Neural progenitor cell (in vitro differentiated cells): Measurements from ENCODE around the gene SRSF1. TPM values are rescaled to one million over a fixed set of nuclear protein-coding genes. Genes with fewer than 3 reads are reported as not detected.
A peak's percentile ranks its signal among the peaks of the same experiment; 100 is the strongest.

Source experiments
- DNase-seq: peaks from one replicate; pipeline ENCODE4 v3.0.0-alpha.2; 2016; ENCODE audit warnings: low spot score
- H2AFZ ChIP-seq: fragments of 200-600 bp; sonication (generic); replicated peaks from 2 replicates; pipeline ENCODE4 v1.6.1; 2016; ENCODE audit warnings: antibody characterized with exemption
- H3F3A ChIP-seq: fragments of 200-600 bp; sonication (generic); 2 replicates; pipeline ENCODE4 v1.6.1; 2016; ENCODE audit warnings: antibody characterized with exemption, low read depth
- H3K27ac ChIP-seq: fragments of 200-600 bp; sonication (generic); 2 replicates; pipeline ENCODE4 v1.5.1; 2016; ENCODE audit warnings: mild to moderate bottlenecking
- H3K27me3 ChIP-seq: fragments of 200-600 bp; sonication (generic); 2 replicates; pipeline ENCODE4 v1.6.1; 2016; ENCODE audit warnings: mild to moderate bottlenecking, moderate library complexity
- H3K36me3 ChIP-seq: fragments of 200-600 bp; sonication (generic); 2 replicates; pipeline ENCODE4 v1.5.1; 2016
- H3K4me1 ChIP-seq: fragments of 200-600 bp; sonication (generic); 2 replicates; pipeline ENCODE4 v1.6.1; 2016; ENCODE audit warnings: mixed run types
- H3K4me2 ChIP-seq: fragments of 200-600 bp; sonication (generic); 2 replicates; pipeline ENCODE4 v1.6.1; 2016
- H3K4me3 ChIP-seq: fragments of 200-600 bp; sonication (generic); 2 replicates; pipeline ENCODE4 v1.5.1; 2016
- H3K79me2 ChIP-seq: fragments of 200-600 bp; sonication (generic); 2 replicates; pipeline ENCODE4 v1.6.1; 2016; ENCODE audit warnings: low read depth
- H3K9ac ChIP-seq: fragments of 200-600 bp; sonication (generic); 2 replicates; pipeline ENCODE4 v1.6.1; 2016
- H3K9me3 ChIP-seq: fragments of 200-600 bp; sonication (generic); 2 replicates; pipeline ENCODE4 v1.5.1; 2016; ENCODE audit warnings: low read depth
- H4K20me1 ChIP-seq: fragments of 200-600 bp; sonication (generic); 2 replicates; pipeline ENCODE4 v1.6.1; 2016; ENCODE audit warnings: low read depth
- H3K27ac Mint-ChIP-seq: 3 replicates; pipeline ENCODE4 v1.8.0; 2021; ENCODE audit warnings: mixed read lengths
- H3K27me3 Mint-ChIP-seq: 2 replicates; pipeline ENCODE4 v1.8.0; 2022; ENCODE audit warnings: low read depth, mild to moderate bottlenecking, inconsistent platforms, moderate library complexity, mixed read lengths; ENCODE audit not compliant: insufficient read depth
- H3K36me3 Mint-ChIP-seq: 3 replicates; pipeline ENCODE4 v1.8.0; 2021; ENCODE audit warnings: mixed read lengths
- H3K4me1 Mint-ChIP-seq: 3 replicates; pipeline ENCODE4 v1.8.0; 2021; ENCODE audit warnings: mixed read lengths
- H3K4me3 Mint-ChIP-seq: 3 replicates; pipeline ENCODE4 v1.8.0; 2021; ENCODE audit warnings: mild to moderate bottlenecking, moderate library complexity, mixed read lengths
- H3K9me3 Mint-ChIP-seq: 3 replicates; pipeline ENCODE4 v1.8.0; 2020; ENCODE audit warnings: mixed read lengths
- CTCF ChIP-seq: fragments of 200-600 bp; sonication (generic); IDR thresholded peaks from 2 replicates; pipeline ENCODE4 v1.5.1; 2017; ENCODE audit warnings: antibody characterized with exemption, mild to moderate bottlenecking
- EZH2 ChIP-seq: fragments of 200-600 bp; sonication (generic); IDR thresholded peaks from 2 replicates; pipeline ENCODE4 v1.6.1; 2017; ENCODE audit warnings: antibody characterized with exemption, mild to moderate bottlenecking, moderate library complexity
- EZH2phosphoT487 ChIP-seq: fragments of 200-600 bp; sonication (generic); IDR thresholded peaks from 2 replicates; pipeline ENCODE4 v1.6.1; 2017; ENCODE audit warnings: antibody characterized with exemption
- total RNA-seq: library from RNA; depleted of rRNA; stranded (reverse); fragments of >200 nt; gene quantifications from 2 replicates; pipeline ENCODE4 v1.2.3, GENCODE V29; 2015; ENCODE audit warnings: low replicate concordance

SRSF1 gene
- total RNA-seq, 1 donor from 2014 or later, result 556 TPM

GRCh38 chr17:57972151-57972550 lies 34.9 kb downstream of the SRSF1 start:
- Histone ChIP-seq H3K27ac (no peak overlapping the region), H3F3A (peaks cover 43% of the 10 kb centered on the region), H3K27me3 (no peaks in the 10 kb centered on the region), H3K4me2 (no peak overlapping the region), H3K79me2 (peaks cover 7% of the 10 kb centered on the region), H3K36me3 (peaks cover 8% of the 10 kb centered on the region), H2AFZ (no peak overlapping the region), H3K4me3 (no peak overlapping the region), H3K9ac (no peak overlapping the region), H3K4me1 (peaks cover 7% of the 10 kb centered on the region), H4K20me1 (peaks cover 44% of the 10 kb centered on the region), H3K9me3 (no peaks in the 10 kb centered on the region)
- Mint-ChIP-seq H3K36me3 (peaks cover 28% of the 10 kb centered on the region), H3K4me3 (no peak overlapping the region), H3K27me3 (peaks cover 3% of the 10 kb centered on the region), H3K9me3 (no peaks in the 10 kb centered on the region), H3K27ac (no peak overlapping the region), H3K4me1 (peaks cover 36% of the 10 kb centered on the region)
- no peak for DNase-seq
- TF ChIP-seq CTCF (no peak), EZH2 (no peak), EZH2phosphoT487 (no peak)

GRCh38 chr17:57971572-57971971 lies 35.5 kb downstream of the SRSF1 start:
- Histone ChIP-seq H3K9ac (no peak overlapping the region), H3K9me3 (no peaks in the 10 kb centered on the region), H3K4me3 (no peak overlapping the region), H3K27me3 (no peaks in the 10 kb centered on the region), H3K27ac (no peak overlapping the region), H3K36me3 (peaks cover 8% of the 10 kb centered on the region), H3K4me1 (peaks cover 7% of the 10 kb centered on the region), H3K4me2 (no peak overlapping the region), H3F3A (peaks cover 43% of the 10 kb centered on the region), H4K20me1 (peaks cover 39% of the 10 kb centered on the region), H2AFZ (no peak overlapping the region), H3K79me2 (peaks cover 7% of the 10 kb centered on the region)
- TF ChIP-seq EZH2 (no peak), EZH2phosphoT487 (no peak), CTCF (no peak)
- no peak overlapping the region for H3K4me3 Mint-ChIP-seq
- no peaks in the 10 kb centered on the region for H3K9me3 Mint-ChIP-seq
- peaks cover 3% of the 10 kb centered on the region for H3K27me3 Mint-ChIP-seq
- DNase-seq, result no peak
- peaks cover 26% of the 10 kb centered on the region for H3K36me3 Mint-ChIP-seq
- no peak overlapping the region for H3K27ac Mint-ChIP-seq
- H3K4me1 Mint-ChIP-seq, result peaks cover 36% of the 10 kb centered on the region

- no peak overlapping the region for H3K4me3 Mint-ChIP-seq
- no peak for TF ChIP-seq CTCF
- TF ChIP-seq EZH2, result no peak
- no peak for TF ChIP-seq EZH2phosphoT487
- no peaks in the 10 kb centered on the region for H3K79me2 ChIP-seq
- peak overlapping the region; percentile 67 for H3K27ac ChIP-seq
- H3K36me3 ChIP-seq, result peaks cover 3% of the 10 kb centered on the region
- H3K9me3 ChIP-seq, result no peaks in the 10 kb centered on the region
- no peak for DNase-seq
- H3K36me3 Mint-ChIP-seq, result peaks cover 19% of the 10 kb centered on the region
- peaks cover 30% of the 10 kb centered on the region for H4K20me1 ChIP-seq
- no peak overlapping the region for H3K9ac ChIP-seq
- peaks cover 7% of the 10 kb centered on the region for H3K4me1 ChIP-seq
- H3K27me3 ChIP-seq, result no peaks in the 10 kb centered on the region
- peaks cover 38% of the 10 kb centered on the region for H3F3A ChIP-seq
- no peak overlapping the region for H3K27ac Mint-ChIP-seq
- H3K27me3 Mint-ChIP-seq, result peaks cover 4% of the 10 kb centered on the region
- no peak overlapping the region for H2AFZ ChIP-seq
- peaks cover 42% of the 10 kb centered on the region for H3K4me1 Mint-ChIP-seq
- no peak overlapping the region for H3K4me2 ChIP-seq
- H3K4me3 ChIP-seq, result no peak overlapping the region
- H3K9me3 Mint-ChIP-seq, result no peaks in the 10 kb centered on the region
Observed at GRCh38 chr17:57970710-57971109, 36.3 kb downstream of the SRSF1 start.
